ENCODE results near the gene ASPDH.
"Not testable (repeated sequence)": the region's sequence is repeated elsewhere in the genome, so short reads cannot be mapped to it uniquely, and the experiment has no call there.

ASPDH gene

DNA sequence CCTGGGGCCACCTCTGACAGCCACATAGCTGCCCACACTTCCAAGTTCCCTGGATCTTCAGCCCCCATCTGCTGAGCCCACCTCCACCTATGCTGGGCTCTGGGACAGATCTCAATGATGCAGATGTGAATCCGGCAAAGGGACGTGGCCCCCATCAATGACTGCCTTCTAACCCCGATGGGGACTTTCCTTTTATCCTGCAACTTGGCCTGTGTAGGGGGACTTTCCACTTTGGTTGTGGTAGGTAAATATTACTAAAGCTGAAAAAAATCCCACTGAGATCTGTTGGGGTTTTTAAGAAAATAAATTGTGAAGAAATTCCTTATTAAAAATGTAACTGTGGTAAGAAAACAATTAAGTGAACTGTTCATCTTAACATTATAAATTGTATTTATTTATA lies 20.8 kb upstream of the ASPDH start:
- no peak for TF ChIP-seq ZNF274 (IDR thresholded peaks at IDR 0.05; ENCODE audit: low read depth, low read length)
- no peak overlapping the region for H3K4me3 ChIP-seq (ENCODE audit: low read length)

DNA sequence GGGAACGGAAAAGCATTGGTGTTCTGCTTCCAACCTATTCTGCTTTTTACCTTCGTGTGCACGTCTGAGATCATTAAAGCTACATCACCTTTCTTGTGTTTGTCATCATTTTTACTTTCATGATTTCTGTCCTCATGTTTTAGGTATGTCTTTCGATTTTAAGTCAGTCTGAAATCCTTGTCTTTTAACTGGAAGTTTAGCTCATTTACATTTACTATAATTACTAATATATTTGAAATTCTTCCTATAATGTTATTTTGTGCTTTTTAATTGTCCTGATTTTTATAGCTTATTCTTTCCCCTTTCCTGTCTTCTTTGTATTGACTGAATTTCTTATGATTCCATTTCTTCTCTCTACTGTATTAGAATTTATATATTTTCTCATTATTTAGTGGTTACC lies 19.2 kb upstream of the ASPDH start:
- H3K4me3 ChIP-seq (ENCODE audit: low read length): no peak overlapping the region
- no peak for TF ChIP-seq ZNF274 (IDR thresholded peaks at IDR 0.05; ENCODE audit: low read depth, low read length)

DNA sequence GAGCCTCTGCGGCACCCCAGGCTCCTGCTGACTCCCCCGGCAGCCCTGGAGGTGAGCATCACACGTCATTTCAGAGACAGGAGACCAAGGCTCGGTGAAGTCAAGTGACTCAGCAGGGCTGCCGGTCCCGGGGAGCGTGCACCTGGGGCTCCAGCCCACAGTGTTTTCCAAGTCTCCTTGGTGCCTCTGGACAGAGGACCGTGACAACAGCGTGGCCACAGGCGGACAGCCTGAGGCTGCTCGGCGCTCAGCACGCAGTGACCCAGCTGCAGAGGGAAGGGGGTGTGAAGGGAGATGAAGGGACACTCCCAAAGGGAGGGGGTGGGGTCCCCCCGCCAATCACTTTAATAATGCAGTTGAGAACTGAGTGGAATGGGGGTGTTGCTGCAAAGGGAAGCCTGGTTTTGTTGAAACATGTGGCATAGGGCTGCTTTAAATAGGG lies 17.5 kb upstream of the ASPDH start:
- no peak for TF ChIP-seq ZNF274 (IDR thresholded peaks at IDR 0.05; ENCODE audit: low read depth, low read length)
- H3K4me3 ChIP-seq (ENCODE audit: low read length): no peak overlapping the region

DNA sequence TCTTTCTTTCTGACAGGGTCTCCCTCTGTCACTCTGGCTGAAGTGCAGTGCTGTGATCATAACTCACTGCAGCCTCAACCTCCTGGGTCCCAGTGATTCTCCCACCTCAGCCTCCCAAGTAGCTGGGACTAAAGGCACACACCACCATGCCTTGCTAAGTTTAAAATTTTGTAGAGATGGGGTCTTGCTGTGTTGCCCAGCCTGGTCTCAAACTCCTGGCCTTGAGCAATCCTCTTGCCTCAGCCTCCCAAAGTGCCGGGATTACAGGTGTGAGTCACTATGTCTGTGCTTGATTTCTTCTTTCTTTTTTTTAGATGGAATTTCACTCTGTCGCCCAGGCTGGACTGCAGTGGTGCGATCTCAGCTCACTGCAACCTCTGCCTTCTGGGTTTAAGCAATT lies 14.3 kb upstream of the ASPDH start:
- H3K4me3 ChIP-seq (ENCODE audit: low read length): not testable (repeated sequence)

DNA sequence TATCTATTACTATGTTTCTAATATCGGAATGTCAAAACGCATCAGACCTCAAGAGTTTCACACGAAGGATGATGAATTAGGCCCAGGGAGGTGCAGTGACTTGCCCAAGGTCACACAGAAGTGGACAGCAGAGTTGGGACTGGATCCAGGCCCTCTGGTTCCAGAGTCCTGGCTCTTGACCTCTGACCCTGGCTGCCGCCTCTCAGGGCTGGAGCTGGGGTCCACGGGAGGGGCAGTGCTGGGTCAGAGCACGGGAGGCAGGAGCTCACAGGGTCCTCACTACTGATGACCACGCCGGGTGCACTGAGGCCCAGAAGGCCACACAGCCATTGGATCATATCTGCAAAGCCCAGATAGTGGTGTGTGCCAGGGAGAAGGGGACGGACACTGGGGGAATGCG lies 9.2 kb upstream of the ASPDH start:
- no peak overlapping the region for H3K4me3 ChIP-seq (ENCODE audit: low read length)
- TF ChIP-seq ZNF274 (IDR thresholded peaks at IDR 0.05; ENCODE audit: low read depth, low read length): no peak

DNA sequence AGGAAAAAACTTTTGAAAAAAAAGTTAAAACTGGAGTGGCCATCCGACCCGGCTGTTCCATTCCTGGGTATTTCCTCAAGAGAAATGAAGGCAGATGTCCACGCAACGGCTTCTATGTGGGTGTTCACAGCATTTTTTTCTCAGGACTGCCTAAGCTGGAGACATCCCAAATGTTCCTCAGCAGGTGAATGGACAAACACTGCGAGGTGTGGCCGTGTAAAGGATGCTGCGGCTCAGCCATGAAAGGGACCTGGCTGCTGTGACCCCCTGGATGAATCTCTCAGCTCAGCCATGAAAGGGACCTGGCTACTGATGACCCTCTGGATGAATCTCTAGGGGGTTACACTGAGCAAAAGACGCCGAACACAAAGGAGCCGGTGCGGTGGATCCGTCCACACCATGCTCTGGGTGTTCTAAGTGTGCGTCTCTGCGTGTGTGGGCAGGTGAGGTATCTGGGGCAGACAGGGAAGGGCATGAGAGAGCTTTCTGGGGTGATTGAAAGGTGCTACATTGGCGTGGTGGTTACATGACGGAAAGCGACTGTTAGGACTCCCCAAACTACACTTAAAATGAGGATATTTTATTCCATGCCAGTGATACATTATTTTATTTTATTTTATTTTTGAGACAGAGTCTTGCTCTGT lies 7.2 kb upstream of the ASPDH start:
- TF ChIP-seq ZNF274 (IDR thresholded peaks at IDR 0.05; ENCODE audit: low read depth, low read length): no peak
- no peak overlapping the region for H3K4me3 ChIP-seq (ENCODE audit: low read length)

DNA sequence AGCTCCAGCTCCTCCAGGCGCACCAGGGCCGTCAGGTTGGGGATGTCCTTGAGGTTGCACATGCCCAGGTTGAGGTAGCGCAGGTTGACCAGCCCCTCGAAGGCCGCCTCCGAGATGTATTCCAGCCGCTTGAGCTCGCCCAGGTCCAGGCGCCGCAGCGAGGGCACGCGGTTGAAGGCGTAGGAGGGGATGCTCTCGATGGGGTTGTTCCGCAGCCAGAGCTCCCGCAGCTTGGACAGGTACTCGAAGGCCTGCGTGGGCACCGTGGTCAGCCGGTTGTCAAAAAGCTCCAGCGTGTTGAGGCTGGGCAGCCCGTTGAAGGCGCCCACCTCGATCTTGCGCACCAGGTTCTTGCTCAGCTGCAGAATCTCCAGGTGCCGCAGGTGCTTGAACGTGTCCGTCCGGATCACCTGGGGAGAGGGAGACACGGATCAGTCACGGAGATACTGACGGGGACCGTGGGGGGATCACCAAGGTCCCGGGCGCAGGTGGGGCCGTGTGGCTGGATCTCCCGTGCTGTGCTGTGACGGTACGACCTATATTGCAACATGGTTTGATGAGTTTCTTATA lies 5.4 kb upstream of the ASPDH start:
- H3K4me3 ChIP-seq (ENCODE audit: low read length): no peak overlapping the region
- TF ChIP-seq ZNF274 (IDR thresholded peaks at IDR 0.05; ENCODE audit: low read depth, low read length): no peak

DNA sequence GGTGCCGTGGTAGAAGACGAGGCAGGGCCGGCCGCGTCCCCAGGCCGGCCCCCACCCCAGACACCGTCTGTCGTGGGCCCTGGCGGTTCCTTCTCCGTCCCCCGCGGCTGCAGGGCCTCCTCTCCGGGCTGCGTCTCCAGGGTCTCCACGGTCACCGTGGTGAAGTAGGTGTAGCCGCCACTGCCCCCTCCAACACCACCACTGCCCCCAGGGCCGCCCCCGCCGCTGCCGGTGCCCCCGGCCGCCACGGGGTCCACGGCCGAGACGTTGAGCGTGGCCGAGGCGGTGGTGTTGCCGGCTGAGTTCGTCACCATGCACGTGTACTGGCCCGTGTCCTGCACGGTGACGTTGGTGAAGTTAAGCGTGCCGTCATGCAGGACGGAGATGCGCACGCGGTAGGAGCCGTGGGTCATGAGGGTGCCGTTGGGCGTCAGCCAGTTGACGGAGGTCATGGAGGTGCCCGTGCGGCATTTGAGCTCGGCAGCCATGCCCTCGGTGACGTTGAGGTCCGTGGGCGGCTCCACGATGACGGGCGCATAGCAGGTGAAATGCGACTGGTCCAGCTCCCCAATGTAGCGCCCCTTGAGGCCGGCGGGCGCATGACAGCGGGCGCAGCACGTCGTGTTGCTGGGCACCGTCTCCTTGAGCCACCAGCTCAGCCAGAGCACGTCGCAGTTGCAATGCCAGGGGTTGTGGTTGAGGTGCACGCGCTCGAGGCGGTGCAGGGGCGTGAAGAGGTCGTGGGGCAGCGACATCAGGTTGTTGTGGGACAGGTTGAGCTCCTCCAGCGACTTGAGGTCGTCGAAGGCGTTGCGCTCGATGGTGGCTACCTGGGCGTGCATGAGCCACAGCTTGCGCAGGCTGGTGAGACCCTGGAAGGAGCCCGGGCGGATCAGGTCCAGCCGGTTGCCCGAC lies 4.6 kb upstream of the ASPDH start:
- H3K4me3 ChIP-seq (ENCODE audit: low read length): no peak overlapping the region
- TF ChIP-seq ZNF274 (IDR thresholded peaks at IDR 0.05; ENCODE audit: low read depth, low read length): no peak

DNA sequence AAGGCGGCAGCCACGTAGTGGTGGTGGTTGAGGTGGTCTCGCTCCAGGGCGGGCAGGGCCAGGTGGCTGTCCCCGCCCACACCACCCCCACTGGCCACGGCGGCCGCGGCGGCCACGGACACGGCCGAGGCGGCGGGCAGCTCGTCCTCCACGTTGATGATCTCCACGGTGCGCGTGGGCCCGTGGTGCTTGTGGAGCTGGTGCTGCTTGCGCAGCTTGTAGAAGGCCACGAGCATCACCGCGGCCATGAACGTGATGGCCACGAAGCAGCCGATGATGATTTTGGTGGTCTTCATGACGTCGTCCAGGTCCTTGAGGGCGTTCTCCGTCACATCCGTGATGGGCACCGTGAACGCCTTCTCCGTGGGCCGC lies 4.0 kb upstream of the ASPDH start:
- no peak overlapping the region for H3K4me3 ChIP-seq (ENCODE audit: low read length)
- no peak for TF ChIP-seq ZNF274 (IDR thresholded peaks at IDR 0.05; ENCODE audit: low read depth, low read length)

DNA sequence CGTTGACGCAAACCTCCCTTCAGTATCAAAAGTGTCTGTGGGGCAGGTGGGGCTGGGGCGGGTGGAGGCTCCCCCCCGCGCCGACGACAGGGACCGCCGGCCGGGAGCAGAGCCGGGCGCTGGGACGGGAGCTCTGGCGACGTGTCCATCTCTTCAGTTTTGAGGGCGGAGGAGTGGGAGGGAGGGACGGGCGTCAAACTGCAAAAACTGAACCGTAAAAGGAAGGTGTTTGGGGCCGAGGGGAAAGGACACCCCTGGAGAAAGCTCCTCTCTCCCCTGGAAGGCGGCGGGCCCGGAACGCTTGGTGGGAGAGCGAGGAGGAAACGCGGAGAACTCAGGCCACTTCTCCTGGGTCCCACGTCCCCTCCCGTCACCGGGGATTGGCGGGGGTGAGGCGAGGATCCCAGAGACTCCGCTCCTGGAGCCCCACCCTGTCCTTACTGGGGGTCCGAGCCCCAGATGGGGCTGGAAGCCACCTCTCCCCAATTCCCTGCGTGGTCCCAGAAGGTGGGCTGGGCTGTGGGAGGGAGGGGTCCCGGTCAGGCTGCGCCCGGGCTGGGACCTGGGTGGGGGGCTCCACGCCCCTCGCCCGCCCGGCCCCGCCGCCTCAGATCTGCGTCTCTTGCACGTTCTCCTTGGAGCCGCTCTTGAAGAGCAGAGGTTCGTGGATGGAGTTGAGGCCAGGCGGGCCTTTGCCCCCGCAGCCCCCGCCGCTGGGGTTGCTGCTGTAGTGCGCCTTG lies 3.4 kb upstream of the ASPDH start:
- TF ChIP-seq ZNF274 (IDR thresholded peaks at IDR 0.05; ENCODE audit: low read depth, low read length): no peak
- no peak overlapping the region for H3K4me3 ChIP-seq (ENCODE audit: low read length)

DNA sequence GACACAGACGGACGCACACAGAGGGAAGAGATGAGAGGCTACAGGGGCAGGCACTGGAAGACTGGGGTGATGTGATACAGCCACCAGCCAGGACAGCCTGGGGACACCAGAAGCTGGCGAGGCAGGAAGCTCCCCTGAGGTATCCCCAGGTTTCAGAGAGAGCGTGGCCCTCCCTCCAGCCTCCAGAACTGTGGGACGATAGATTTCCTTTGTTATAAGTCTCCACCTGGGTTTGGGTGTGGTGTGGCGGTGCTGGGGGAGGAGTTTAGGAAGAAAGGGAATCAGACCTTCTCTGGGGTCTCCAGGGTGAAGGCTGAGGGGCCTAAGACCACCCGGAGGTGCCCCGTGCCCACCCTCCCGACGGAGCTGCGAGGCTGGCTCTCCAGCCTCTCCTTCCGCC lies 2.7 kb upstream of the ASPDH start:
- no peak overlapping the region for H3K4me3 ChIP-seq (ENCODE audit: low read length)

DNA sequence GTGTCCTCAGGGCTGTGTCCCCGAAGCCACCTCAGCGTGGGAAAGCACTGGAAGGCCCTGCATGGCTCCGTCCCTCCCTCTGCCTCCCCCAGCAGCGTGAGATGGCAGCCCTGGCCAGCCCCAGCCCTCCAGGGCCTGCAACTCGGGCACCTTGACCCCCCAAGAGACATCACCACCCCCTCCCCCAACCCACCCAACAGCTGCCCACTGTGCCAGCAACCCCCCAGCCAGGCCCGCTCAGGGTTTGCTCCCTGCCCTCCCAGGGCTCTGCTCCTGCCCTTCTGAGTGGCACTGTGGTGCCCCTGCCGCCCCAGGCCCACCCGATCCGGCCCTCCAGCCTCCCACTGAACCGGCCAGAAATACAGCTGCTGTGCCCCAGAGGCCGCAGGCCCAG lies 1.5 kb upstream of the ASPDH start:
- TF ChIP-seq ZNF274 (IDR thresholded peaks at IDR 0.05; ENCODE audit: low read depth, low read length): no peak

More for the DNA sequence above, 2.7 kb upstream of the ASPDH start:
- TF ChIP-seq ZNF274 (IDR thresholded peaks at IDR 0.05; ENCODE audit: low read depth, low read length): no peak

DNA sequence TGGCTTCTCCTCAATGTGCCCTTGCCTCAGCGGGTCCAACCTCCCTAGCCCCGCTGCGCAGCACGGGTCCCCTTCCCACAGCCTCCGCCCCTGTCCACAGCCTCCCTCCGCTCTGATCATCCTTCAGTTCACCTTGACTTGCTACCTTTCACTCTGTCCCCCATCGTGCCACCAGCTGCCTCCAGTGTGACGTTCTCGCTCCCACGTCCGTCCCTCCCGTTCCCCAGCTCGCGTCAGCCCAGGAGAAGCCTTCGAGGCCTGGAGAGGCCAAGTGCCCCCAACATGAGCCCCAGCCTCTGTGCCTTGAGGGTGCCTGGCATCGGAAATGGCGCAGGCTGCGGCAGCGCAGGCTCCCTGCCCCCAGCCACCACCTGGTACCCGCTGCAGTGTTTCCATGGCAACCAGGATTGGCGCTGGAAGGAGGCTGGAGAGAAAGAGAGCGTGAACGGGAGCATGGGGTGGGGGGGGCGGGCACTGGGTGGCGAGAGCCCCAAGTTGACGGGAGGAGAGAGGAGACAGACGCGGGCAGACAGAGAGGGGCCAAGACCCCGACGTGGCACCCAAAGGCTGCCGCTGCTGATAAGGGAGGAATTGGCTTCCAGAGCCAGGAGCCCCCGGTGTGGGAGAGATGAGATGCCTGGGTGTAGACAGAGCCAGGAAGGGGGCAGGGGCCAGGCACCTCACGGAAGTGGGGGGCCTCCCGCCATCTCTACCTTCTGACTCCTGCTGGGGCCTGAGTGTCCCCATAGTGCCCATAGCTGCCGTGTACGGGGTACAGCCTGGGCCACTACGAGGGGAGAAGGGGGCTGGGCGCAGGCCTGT lies 844 bp upstream of the ASPDH start:
- H3K4me3 ChIP-seq (ENCODE audit: low read length): no peak overlapping the region
- no peak for TF ChIP-seq ZNF274 (IDR thresholded peaks at IDR 0.05; ENCODE audit: low read depth, low read length)

More for the DNA sequence above, 1.5 kb upstream of the ASPDH start:
- no peak overlapping the region for H3K4me3 ChIP-seq (ENCODE audit: low read length)

Data from GM08714 (cell line).